ENCODE results near the gene EDIL3. TPM values are rescaled to one million over a fixed set of nuclear protein-coding genes. Genes with fewer than 3 reads are reported as not detected.

EDIL3 gene, protein sequence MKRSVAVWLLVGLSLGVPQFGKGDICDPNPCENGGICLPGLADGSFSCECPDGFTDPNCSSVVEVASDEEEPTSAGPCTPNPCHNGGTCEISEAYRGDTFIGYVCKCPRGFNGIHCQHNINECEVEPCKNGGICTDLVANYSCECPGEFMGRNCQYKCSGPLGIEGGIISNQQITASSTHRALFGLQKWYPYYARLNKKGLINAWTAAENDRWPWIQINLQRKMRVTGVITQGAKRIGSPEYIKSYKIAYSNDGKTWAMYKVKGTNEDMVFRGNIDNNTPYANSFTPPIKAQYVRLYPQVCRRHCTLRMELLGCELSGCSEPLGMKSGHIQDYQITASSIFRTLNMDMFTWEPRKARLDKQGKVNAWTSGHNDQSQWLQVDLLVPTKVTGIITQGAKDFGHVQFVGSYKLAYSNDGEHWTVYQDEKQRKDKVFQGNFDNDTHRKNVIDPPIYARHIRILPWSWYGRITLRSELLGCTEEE
- not detected in 2 replicates for total RNA-seq
- total RNA-seq (2013): 0.16 TPM
- polyA plus RNA-seq: not detected in 2 replicates
- not detected in 2 replicates for polyA minus RNA-seq

DNA sequence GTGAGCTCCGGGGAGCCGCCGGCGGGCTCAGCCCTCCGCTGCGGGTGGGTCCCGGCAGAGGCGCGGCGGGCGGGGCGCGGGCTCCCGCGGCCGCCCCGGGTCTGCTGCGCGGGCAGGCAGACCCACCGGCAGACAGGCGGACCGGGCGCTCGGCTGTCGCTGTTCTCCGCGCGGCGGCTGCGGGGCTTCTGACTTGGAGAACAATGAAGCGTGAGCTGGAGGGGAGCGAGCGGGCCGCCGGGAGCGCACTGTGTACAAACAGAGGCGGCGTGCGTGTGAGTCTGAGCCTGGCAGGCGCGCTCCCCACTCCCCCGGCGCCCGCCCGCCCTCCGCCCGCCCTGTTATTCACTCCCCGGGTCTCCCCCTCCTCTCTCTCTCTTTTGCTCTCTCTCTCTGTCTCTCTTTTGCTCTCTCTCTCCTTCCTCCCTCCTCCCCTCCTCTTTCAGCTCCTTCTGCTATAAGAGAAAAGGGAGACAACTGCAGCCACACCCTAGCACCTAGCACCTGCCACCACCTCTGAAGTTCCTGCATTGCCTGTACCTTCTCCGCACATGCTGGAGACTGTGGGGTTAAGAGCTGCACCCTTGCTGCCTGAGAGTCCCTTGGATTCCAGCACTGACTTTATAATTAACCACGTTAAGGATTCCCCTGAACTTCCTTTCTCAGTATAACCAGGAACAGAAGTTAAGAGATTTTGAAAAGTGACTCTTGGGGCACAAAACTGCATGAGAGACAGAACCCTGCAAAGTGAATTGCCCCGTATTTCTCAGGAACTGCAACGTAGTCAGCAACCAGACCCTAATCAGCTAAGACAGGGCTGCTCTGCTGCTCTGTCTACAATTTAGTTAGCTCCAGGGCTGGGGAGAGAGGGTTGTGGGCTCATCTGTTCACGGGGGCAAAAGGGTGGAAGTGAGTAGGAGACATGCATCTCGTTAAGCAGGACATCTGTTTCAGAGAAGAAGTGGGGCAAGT, at the start of gene EDIL3:
Gene EDIL3 (minus strand): TSS at position 277 of the 972 bp plus-strand sequence. CDS start 506 bp downstream, outside the sequence.
- Histone ChIP-seq H3K4me2 (replicated peaks; ENCODE audit: low read depth, low read length, poor library complexity, severe bottlenecking) (no peak within 1 kb of the TSS), H3K4me1 (ENCODE audit: control insufficient read depth in 2 of 2, insufficient read depth in 2 of 2, low read length in 2 of 2) (no peaks in the 10 kb centered on the region), H4K20me1 (ENCODE audit: control insufficient read depth, insufficient read depth, low read length, poor library complexity, severe bottlenecking) (no peaks in the 10 kb centered on the region), H3K27ac (ENCODE audit: low read length in 2 of 2) (no peak within 1 kb of the TSS), H3K36me3 (replicated peaks in 1 of 2; ENCODE audit: control extremely low read depth in 1 of 2, control insufficient read depth in 1 of 2, extremely low read depth in 1 of 2, insufficient read depth in 2 of 2, low read length in 1 of 2) (no peaks in the 10 kb centered on the region), H3K27me3 (replicated peaks in 1 of 4; ENCODE audit: control extremely low read depth in 1 of 4, control insufficient read depth in 3 of 4, insufficient read depth in 4 of 4, low read length in 3 of 4) (peaks cover 0 to 28% (median 9%) of the 10 kb centered on the region in 4 experiments), H3K9me3 (ENCODE audit: control extremely low read depth in 1 of 3, control insufficient read depth in 2 of 3, insufficient read depth in 1 of 3, low read length in 2 of 3) (peaks cover 0 to 13% (median 0%) of the 10 kb centered on the region in 3 donors), H3K79me2 (ENCODE audit: control insufficient read depth, insufficient read depth, low read length) (no peaks in the 10 kb centered on the region), H3K4me3 (ENCODE audit: control extremely low read depth in 1 of 5, extremely low read depth in 1 of 5, insufficient read depth in 1 of 5, low read depth in 2 of 5, low read length in 4 of 5) (no peak within 1 kb of the TSS), H2AFZ (ENCODE audit: insufficient read depth, low read depth, low read length, poor library complexity, severe bottlenecking) (no peak within 1 kb of the TSS), H3K9ac (ENCODE audit: low read length) (no peak within 1 kb of the TSS)
- H3K4me1 Mint-ChIP-seq: no peaks in the 10 kb centered on the region
- H3K27ac Mint-ChIP-seq: no peak within 1 kb of the TSS
- no peak within 1 kb of the TSS for H3K4me3 Mint-ChIP-seq
- ATAC-seq (ENCODE audit: low read depth): no peak
- 3% methylated on average over 45 of the region's 54 CpGs for WGBS (ENCODE audit: insufficient coverage)
- peaks cover 39% of the 10 kb centered on the region for H3K27me3 Mint-ChIP-seq
- no peaks in the 10 kb centered on the region for H3K9me3 Mint-ChIP-seq (ENCODE audit: insufficient read depth)
- intact Hi-C loops (cut with micrococcal nuclease): no loop called here
- ChIA-PET POLR2A (no interaction called here), CTCF (no interaction called here)
- no peak for DNase-seq
- TF ChIP-seq, protein P1, sequence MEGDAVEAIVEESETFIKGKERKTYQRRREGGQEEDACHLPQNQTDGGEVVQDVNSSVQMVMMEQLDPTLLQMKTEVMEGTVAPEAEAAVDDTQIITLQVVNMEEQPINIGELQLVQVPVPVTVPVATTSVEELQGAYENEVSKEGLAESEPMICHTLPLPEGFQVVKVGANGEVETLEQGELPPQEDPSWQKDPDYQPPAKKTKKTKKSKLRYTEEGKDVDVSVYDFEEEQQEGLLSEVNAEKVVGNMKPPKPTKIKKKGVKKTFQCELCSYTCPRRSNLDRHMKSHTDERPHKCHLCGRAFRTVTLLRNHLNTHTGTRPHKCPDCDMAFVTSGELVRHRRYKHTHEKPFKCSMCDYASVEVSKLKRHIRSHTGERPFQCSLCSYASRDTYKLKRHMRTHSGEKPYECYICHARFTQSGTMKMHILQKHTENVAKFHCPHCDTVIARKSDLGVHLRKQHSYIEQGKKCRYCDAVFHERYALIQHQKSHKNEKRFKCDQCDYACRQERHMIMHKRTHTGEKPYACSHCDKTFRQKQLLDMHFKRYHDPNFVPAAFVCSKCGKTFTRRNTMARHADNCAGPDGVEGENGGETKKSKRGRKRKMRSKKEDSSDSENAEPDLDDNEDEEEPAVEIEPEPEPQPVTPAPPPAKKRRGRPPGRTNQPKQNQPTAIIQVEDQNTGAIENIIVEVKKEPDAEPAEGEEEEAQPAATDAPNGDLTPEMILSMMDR (IDR thresholded peaks at IDR 0.05): no peak
- no peak for TF ChIP-seq EZH2 (IDR thresholded peaks at IDR 0.05; ENCODE audit: borderline replicate concordance, insufficient read depth, low read depth, low read length, poor library complexity, severe bottlenecking)

All from B cell (primary cell).